DMS153 (cell line): ENCODE data around the gene HLF.
A peak's percentile ranks its signal among the peaks of the same experiment; 100 is the strongest.

Source experiments
- DNase-seq: peaks from one replicate; lab custom pipeline; 2025; lab: John Stamatoyannopoulos, UW

HLF gene

GRCh38 chr17:55275894-55276804, 11.4 kb downstream of the HLF start:
- DNase-seq: no peak

DNA sequence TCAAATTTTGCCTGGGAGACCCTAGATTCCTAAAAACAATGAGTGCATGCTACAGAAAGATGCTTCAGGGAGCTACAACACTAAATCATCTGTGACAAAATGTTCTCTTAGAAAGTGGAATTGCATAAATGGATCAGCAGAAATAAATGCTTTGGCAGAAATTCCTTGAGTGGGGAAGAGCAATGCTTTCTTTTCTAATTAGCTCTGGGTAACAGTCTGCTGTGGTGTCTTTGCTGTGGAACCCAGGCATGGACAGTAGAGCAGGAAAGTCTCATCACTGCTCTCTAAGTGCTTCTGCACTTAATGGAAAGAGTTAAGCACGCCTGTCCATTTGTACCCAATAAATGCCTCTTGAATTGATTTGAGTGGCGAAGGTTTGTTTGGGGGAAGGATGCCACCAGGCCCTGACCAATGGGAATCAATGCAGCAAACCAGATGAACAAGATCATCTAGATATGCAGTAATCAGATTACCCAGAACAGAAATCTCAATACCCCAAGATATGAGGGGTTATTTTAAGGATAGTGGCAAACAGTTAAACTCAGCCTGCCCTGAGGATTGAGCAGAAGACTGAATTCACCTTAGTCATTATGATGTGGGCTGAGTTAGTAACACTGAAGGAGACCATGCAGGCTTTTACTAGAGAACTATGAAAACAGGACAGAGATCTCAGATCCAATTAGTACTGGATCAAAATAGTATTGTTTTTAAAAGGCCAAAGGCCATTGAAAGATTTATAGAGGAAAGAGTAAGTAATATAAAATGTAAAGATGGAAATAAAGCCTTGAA, 13.6 kb downstream of the HLF start:
- no peak for DNase-seq

- DNase-seq: no peak
Measured at GRCh38 chr17:55279203-55279602, 14.4 kb downstream of the HLF start.

- DNase-seq: no peak
Measured at GRCh38 chr17:55279788-55280187, 15.0 kb downstream of the HLF start.

DNA sequence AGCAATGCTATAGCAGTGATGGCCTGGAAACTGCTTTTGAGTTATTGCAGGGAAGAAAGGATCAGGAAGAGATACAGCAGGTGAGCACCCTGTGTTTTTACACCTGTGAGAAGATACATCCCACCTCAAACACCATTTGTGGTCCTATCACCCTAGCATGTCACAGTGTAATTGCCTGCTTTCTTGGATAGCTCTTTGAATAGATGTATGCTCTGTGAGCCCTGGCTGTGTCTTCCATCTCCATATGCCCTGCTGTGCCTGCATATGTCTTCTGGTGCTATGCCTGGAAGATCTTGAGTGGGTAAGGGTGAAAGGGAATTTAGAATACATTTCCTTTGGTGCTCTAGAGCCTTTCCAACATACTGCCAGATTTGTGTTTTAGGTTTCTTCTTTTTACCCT, 15.5 kb downstream of the HLF start:
- no peak for DNase-seq

DNA sequence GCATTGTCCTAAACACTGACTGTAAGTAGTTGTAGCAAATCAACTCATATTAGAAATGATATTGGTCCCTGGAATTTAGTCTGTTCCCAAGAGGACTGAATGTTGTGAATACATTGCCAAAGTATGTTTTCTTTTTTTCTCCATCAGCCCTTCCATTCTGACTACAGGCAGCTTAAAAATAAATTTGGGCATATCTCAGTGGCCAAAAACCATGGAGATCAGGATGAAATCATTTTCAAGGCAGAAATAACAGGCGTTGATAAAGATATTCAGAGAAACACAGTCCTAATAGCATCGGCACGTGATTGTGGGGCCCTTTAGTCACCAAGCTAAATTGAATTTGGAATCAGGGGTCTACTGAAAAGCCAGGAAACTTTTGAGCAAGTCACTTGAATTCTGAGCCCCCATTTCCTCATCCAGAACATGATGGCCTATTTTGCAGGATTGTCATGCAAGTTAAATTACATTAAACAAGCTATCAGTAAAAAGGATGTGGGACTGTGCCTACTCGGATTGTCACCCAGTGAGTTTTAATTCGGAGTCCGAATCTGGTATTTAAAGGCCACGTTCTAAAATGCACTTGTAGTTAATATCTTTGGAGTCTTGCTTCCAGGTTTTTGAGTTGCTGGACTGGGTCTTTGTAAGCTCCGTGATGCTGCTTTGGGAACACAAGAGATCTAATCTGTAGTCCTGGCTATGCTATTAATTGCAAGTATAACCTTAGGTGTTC, 17.1 kb downstream of the HLF start:
- no peak for DNase-seq

DNA sequence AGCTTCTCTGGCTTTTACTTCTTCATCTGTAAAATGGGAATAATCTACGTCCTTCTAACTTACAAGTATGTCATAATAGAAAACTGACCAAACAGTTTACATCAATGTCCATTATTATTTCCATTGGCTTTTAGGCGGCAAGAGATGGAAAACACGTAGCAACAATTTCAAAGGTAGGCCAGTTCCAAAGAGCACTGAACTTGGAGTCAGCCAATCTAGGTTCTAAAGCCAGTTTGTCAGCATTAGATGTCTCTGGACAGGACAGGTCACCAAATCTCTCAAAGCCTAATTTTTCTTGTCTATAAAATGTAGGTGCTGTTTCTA, 17.6 kb downstream of the HLF start:
- no peak for DNase-seq

DNA sequence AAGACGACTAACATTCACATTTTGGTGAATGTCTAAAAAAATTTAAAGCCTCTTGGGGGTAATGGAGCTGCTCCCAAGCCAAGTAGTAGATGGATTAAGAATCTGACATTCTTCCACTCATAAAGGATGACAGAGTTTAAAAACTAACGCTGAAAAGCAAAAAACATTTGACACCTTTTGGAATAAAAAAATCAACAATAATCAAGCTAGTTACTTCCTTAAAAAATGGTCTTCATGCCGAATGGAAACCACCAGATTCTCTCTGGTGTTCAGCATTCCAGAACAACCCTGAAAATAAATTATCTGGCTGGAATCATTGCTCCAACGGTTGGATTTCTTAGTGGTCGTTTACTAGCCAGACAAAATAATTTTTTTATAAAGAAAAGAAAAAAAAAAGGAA, 18.0 kb downstream of the HLF start:
- DNase-seq: no peak

DNA sequence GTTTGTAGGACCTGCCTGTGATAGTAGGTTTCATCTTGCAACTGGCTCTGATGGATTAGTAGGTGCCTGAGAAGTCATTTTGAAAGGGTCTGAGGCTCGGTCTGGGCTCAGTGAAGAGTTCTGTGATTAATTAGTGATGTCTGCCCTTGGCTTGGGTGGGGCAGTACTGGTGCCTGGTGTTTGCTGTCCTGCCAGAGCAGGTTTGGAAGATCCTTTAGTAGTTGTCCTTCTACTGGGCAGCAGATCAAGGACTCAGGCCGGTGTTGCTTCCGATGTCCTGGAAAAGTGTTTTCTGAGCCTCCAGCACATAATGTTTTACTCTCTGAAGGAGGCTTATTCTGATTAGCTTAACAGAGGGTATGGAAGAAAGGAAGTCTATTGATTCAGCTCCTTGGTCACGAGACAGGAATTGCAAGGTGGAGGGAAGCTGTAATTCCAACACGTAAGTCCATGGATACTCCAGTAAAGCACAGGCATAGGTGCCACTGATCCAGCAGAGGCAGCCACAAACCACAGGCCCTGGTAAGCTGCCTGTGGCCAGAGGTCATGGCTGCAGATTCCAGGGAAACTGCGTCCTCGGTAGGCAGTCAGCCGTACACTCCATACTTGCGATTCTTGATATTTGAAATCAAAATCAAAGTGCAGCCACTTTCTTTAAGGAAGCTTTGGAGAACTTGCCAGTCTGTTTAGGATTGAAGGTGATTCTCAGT, 18.7 kb downstream of the HLF start:
- no peak for DNase-seq

- no peak for DNase-seq
Measured at GRCh38 chr17:55284001-55284884, 19.5 kb downstream of the HLF start.

- DNase-seq: no peak
Measured at GRCh38 chr17:55284944-55285339, 20.2 kb downstream of the HLF start.

- peak; percentile 55 for DNase-seq
Measured at GRCh38 chr17:55285340-55286301, 20.9 kb downstream of the HLF start.

DNA sequence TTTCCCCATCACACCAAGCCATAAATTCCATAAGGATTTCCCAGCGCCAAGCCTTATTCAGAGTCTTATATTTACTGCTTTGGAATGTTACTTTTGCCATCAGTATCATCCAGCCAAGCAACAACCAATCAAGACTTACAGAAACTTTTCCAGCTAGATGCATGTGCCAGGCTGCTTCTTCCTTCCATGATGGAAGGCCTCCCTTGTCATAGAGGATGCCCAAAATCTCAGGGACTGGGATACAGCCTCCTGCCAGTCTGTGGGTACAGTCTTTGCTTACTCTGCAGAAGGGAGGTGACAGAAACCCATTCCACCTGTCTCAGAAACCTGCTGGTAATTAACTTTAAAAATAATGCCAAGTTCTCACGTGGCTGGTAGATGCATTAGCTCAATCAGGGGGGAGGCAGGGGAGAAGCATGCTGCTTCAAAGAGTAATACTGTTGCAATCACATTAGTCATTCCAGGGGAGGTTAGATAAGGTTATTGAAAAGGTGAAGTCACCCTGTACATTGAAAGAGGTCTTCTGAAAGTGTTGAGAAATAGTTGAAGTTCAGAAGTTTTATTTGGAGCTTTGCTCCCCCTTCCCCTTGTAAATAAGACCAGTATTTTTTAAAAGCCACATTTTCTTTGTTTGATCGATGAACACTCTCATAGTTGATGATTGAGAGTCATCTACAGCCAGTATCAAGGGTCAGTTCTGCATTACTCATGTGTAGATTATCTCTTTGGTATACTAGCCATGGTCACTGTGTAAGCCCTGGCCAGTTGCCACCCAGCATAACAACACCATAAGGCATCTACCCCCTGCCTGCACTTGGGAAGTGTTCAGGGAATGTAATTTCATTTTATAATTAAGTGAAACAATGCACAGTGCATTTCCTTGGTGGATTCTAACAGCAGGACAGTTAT, 22.2 kb downstream of the HLF start:
- no peak for DNase-seq

- no peak for DNase-seq
Measured at GRCh38 chr17:55288356-55289105, 23.8 kb downstream of the HLF start.

- DNase-seq: no peak
Measured at GRCh38 chr17:55289106-55289446, 24.3 kb downstream of the HLF start.

DNA sequence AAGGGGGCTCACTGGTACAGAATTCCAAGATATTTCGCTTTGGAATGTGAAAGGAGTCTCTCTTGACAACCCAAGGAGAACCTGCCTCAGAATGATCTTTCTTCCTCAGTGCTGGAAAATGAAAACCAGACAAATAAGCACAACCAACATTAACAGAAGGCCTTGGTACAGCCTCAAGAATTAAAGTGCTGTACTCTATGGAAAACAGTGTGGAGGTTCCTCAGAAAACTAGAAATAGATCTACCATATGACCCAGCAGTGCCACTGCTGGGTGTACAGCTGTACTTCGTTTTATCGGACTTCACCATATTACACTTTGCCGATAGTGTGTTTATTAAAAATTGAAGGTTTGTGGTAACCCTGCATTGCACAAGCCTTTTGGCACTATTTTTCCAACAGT, 25.2 kb downstream of the HLF start:
- no peak for DNase-seq

DNA sequence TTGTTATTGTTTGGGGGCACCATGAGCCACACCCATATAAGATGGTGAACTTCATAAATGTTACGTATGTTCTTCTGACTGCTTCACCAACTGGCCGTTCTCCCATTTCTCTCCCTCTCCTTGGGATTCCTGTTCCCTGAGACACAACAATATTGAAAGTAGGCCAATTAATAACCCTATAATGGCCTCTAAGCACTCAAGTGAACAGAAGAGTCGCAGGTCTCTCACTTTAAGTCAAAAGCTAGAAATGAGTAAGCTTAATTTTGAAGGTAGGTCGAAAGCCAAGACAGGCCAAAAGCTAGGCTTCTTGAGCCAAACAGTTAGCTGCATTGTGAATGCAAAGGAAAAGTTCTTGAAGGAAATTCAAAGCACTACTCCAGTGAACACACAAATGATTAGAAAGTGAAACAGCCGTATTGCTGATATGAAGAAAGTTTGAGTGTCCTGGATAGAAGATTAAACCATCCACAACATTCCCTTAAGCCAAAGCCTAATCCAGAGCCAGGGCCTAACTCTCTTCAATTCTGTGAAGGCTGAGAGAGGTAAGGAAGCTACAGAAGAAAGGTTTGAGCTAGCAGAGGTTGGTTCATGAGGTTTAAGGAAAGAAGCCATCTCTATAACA, 25.8 kb downstream of the HLF start:
- no peak for DNase-seq

DNA sequence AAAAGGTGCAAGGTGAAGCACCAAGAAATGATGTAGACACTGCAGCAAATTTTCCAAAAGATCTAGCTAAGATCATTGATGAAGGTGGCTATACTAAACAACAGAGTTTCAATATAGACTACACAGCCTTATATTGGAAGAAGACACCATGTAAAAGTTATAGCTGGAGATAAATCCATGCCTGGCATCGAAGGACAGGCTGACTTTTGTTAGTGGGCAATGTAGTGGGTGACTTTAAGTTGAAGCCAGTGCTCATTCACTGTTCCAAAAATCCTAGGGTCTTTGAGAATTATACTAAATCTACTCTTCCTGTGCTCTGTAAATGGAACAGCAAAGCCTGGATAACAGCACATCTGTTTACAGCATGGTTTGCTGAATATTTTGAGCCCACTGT, 26.4 kb downstream of the HLF start:
- DNase-seq: no peak
